ENCODE measurements around the gene FGF11. TPM values are rescaled to one million over a fixed set of nuclear protein-coding genes. Genes with fewer than 3 reads are reported as not detected.
"Not testable (repeated sequence)": the region's sequence is repeated elsewhere in the genome, so short reads cannot be mapped to it uniquely, and the experiment has no call there.

The FGF11 gene
- polyA plus RNA-seq, 3 donors: 2.2 TPM; not detected in 2

DNA sequence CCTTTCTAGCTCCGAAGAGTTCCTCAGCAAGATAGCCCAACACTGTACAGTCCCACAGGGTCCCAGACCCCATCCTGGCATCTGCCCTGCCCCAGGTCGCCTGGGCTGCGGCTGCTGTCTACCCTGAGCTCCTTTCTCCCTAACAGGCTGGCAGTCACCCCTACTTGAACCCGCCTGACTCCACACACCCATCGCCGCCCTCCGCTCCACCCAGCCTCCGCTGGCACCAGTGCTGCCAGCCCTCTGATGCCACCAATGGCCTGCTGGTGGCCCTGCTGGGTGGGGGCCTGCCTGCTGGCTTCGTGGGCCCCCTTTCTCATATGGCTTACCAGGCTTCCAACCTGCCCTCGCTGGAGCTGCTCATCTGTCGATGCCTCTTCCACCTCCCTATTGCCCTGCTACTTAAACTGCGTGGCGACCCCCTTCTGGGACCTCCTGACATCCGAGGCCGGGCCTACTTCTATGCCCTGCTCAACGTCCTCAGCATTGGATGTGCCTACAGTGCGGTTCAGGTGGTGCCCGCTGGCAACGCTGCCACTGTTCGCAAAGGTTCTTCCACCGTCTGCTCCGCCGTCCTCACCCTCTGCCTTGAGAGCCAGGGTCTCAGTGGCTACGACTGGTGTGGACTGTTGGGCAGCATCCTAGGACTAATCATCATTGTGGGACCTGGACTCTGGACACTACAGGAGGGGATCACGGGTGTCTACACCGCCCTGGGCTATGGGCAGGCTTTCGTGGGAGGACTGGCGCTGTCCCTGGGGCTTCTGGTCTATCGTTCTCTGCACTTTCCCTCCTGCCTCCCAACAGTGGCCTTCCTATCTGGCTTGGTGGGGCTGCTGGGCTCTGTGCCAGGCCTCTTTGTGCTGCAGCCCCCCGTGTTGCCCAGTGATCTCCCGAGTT lies 42.8 kb downstream of the FGF11 start:
- Mint-ChIP-seq H3K27ac (peak overlapping the region in 6 of 7 donors; percentile 35 to 100 (median 100)), H3K4me1 (peaks cover 68% of the 10 kb centered on the region)
- not testable (repeated sequence) for H3K4me3 ChIP-seq (replicated peaks in 1 of 3; ENCODE audit: low read depth in 2 of 3, low read length in 3 of 3); H3K9ac ChIP-seq (ENCODE audit: insufficient read depth, low read length, poor library complexity, severe bottlenecking); H3K4me3 Mint-ChIP-seq; H3K27me3 ChIP-seq (ENCODE audit: control insufficient read depth in 2 of 2, insufficient read depth in 2 of 2, low read length in 2 of 2); H3K36me3 Mint-ChIP-seq; H3K4me2 ChIP-seq (replicated peaks; ENCODE audit: extremely low read depth, low read length, poor library complexity, severe bottlenecking); H3K9me3 Mint-ChIP-seq; H3K36me3 ChIP-seq (replicated peaks in 1 of 2; ENCODE audit: control insufficient read depth in 1 of 2, insufficient read depth in 2 of 2, low read length in 2 of 2); DNase-seq; H3K27me3 Mint-ChIP-seq (ENCODE audit: low read depth in 3 of 3); H3K9me3 ChIP-seq (replicated peaks in 1 of 2; ENCODE audit: control insufficient read depth in 1 of 2, insufficient read depth in 1 of 2, low read length in 2 of 2); H3K27ac ChIP-seq (ENCODE audit: low read depth in 1 of 2, low read length in 2 of 2); H2AFZ ChIP-seq (ENCODE audit: insufficient read depth, low read depth, low read length, poor library complexity, severe bottlenecking)
- WGBS (ENCODE audit: insufficient coverage): 93% methylated on average over 21 of the region's 31 CpGs
- intact Hi-C loops (cut with micrococcal nuclease): loop anchor here in 1 of 2 donors (5.0 to 10.0 kb wide), 4 partner anchors 90 to 360 kb away; partner anchors contain the start of genes DVL2, KCTD11, PHF23 and TMEM95
- peaks cover 54 to 64% of the 10 kb centered on the region in 2 donors for H3K4me1 ChIP-seq (ENCODE audit: control insufficient read depth in 1 of 2, insufficient read depth in 2 of 2, low read length in 2 of 2)
- peaks cover 25% of the 10 kb centered on the region for H4K20me1 ChIP-seq (ENCODE audit: insufficient read depth, low read length)
- peaks cover 56% of the 10 kb centered on the region for H3K79me2 ChIP-seq (ENCODE audit: insufficient read depth, low read length)

DNA sequence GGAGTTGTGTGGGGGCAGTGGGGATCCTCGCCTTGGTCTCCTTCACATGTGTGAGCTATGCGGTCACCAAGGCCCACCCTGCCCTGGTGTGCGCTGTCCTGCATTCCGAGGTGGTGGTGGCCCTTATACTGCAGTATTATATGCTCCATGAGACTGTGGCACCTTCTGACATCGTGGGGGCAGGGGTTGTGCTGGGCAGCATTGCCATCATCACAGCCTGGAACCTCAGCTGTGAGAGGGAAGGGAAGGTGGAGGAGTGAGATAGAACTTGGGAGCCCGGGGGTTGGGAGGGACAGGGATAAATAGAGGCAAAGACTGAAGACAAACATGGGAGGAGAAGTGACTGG lies 43.4 kb downstream of the FGF11 start:
- Histone ChIP-seq H3K4me2 (replicated peaks; ENCODE audit: extremely low read depth, low read length, poor library complexity, severe bottlenecking) (peak overlapping the region; percentile 75), H3K4me3 (replicated peaks in 1 of 3; ENCODE audit: low read depth in 2 of 3, low read length in 3 of 3) (peak overlapping the region in 2 of 3 experiments; percentile 75 to 87), H3K27ac (ENCODE audit: low read depth in 1 of 2, low read length in 2 of 2) (peak overlapping the region; percentile 95 to 98), H4K20me1 (ENCODE audit: insufficient read depth, low read length) (peaks cover 31% of the 10 kb centered on the region), H3K4me1 (ENCODE audit: control insufficient read depth in 1 of 2, insufficient read depth in 2 of 2, low read length in 2 of 2) (peaks cover 50 to 64% of the 10 kb centered on the region in 2 donors), H3K9ac (ENCODE audit: insufficient read depth, low read length, poor library complexity, severe bottlenecking) (peak overlapping the region; percentile 91), H2AFZ (ENCODE audit: insufficient read depth, low read depth, low read length, poor library complexity, severe bottlenecking) (peak overlapping the region; percentile 73), H3K79me2 (ENCODE audit: insufficient read depth, low read length) (peaks cover 57% of the 10 kb centered on the region)
- peaks cover 68% of the 10 kb centered on the region for H3K4me1 Mint-ChIP-seq
- not testable (repeated sequence) for H3K9me3 Mint-ChIP-seq; H3K9me3 ChIP-seq (replicated peaks in 1 of 2; ENCODE audit: control insufficient read depth in 1 of 2, insufficient read depth in 1 of 2, low read length in 2 of 2); H3K36me3 Mint-ChIP-seq; DNase-seq; H3K36me3 ChIP-seq (replicated peaks in 1 of 2; ENCODE audit: control insufficient read depth in 1 of 2, insufficient read depth in 2 of 2, low read length in 2 of 2); H3K27me3 ChIP-seq (ENCODE audit: control insufficient read depth in 2 of 2, insufficient read depth in 2 of 2, low read length in 2 of 2); H3K27me3 Mint-ChIP-seq (ENCODE audit: low read depth in 3 of 3)
- intact Hi-C loops (cut with micrococcal nuclease): loop anchor here in 1 of 2 donors (5.0 to 10.0 kb wide), 4 partner anchors 90 to 360 kb away; partner anchors contain the start of genes DVL2, KCTD11, PHF23 and TMEM95
- 84% methylated on average over 4 of the region's 6 CpGs for WGBS (ENCODE audit: insufficient coverage)
- peak overlapping the region; percentile 99 to 100 (median 100) for H3K27ac Mint-ChIP-seq
- H3K4me3 Mint-ChIP-seq: peak overlapping the region; percentile 93 to 97

All from CD14-positive monocyte (primary cell).